Sigmoid colon (tissue), 4 donors: ENCODE measurements around the gene SNX12.

Source experiments
- CTCF ChIP-seq, 4 experiments: fragments of 450-650 bp in 3 of 4; fragments of 200-600 bp in 1 of 4; IDR thresholded peaks; one replicate each; pipeline ENCODE4 v1.5.1; 2016 to 2019; ENCODE audit warnings: antibody characterized with exemption in 4 of 4, mild to moderate bottlenecking in 3 of 4, moderate library complexity in 2 of 4
- EP300 ChIP-seq, 4 donors: sonication (generic); formaldehyde crosslinking; IDR thresholded peaks; one replicate each; pipeline ENCODE4 v1.6.1; 2017; ENCODE audit warnings: antibody characterized with exemption in 4 of 4
- POLR2A ChIP-seq, 2 donors: fragments of 450-650 bp; IDR thresholded peaks; one replicate each; pipeline ENCODE4 v1.6.1; 2016; ENCODE audit warnings: antibody characterized with exemption in 2 of 2, mild to moderate bottlenecking in 2 of 2, moderate library complexity in 2 of 2
- POLR2AphosphoS5 ChIP-seq, 4 donors: sonication (generic); formaldehyde crosslinking; IDR thresholded peaks; one replicate each; pipeline ENCODE4 v1.6.1; 2017; ENCODE audit warnings: antibody characterized with exemption in 4 of 4

- TF ChIP-seq CTCF (IDR thresholded peaks at IDR 0.05) (no peak), POLR2A (IDR thresholded peaks at IDR 0.05) (no peak), POLR2AphosphoS5 (IDR thresholded peaks at IDR 0.05) (no peak), EP300 (IDR thresholded peaks at IDR 0.05) (no peak)
Measured at GRCh38 chrX:71105628-71106027, 37.5 kb upstream of the SNX12 start.
